ELR (cell line): ENCODE data around the gene KCTD10.

Experiments
- DNase-seq: peaks from one replicate; pipeline ENCODE4 v3.0.0-alpha.2; 2015; ENCODE audit warnings: low read depth

The KCTD10 gene

GRCh38 chr12:109473006-109473405, 4.1 kb downstream of the KCTD10 start:
- DNase-seq, result no peak

GRCh38 chr12:109469517-109469916, 7.6 kb downstream of the KCTD10 start:
- DNase-seq, result no peak

- DNase-seq, result no peak
Observed at GRCh38 chr12:109467978-109468676, 9.0 kb downstream of the KCTD10 start.

- no peak for DNase-seq
Observed at GRCh38 chr12:109466821-109467220, 10.3 kb downstream of the KCTD10 start.

GRCh38 chr12:109466305-109466704, 10.8 kb downstream of the KCTD10 start:
- no peak for DNase-seq

GRCh38 chr12:109464642-109465351, 12.3 kb downstream of the KCTD10 start:
- no peak for DNase-seq

- DNase-seq, result peak; percentile 19
Observed at GRCh38 chr12:109463756-109464155, 13.3 kb downstream of the KCTD10 start.

GRCh38 chr12:109462868-109463692, 14.0 kb downstream of the KCTD10 start:
- DNase-seq, result peak; percentile 92

- DNase-seq, result peak; percentile 91
Observed at GRCh38 chr12:109461846-109462756, 15.0 kb downstream of the KCTD10 start.

GRCh38 chr12:109461049-109461845, 15.9 kb downstream of the KCTD10 start:
- peak; percentile 85 for DNase-seq

GRCh38 chr12:109460538-109460937, 16.6 kb downstream of the KCTD10 start:
- DNase-seq, result no peak

GRCh38 chr12:109459247-109459646, 17.9 kb downstream of the KCTD10 start:
- no peak for DNase-seq

GRCh38 chr12:109458771-109459208, 18.3 kb downstream of the KCTD10 start:
- DNase-seq, result no peak

GRCh38 chr12:109458086-109458485, 19.0 kb downstream of the KCTD10 start:
- DNase-seq, result peak; percentile 58

- no peak for DNase-seq
Observed at GRCh38 chr12:109455706-109456105, 21.4 kb downstream of the KCTD10 start.

GRCh38 chr12:109452489-109452888, 24.6 kb downstream of the KCTD10 start:
- DNase-seq, result no peak

- no peak for DNase-seq
Observed at GRCh38 chr12:109451400-109451799, 25.7 kb downstream of the KCTD10 start.

GRCh38 chr12:109450980-109451379, 26.1 kb downstream of the KCTD10 start:
- DNase-seq, result no peak

- DNase-seq, result no peak
Observed at GRCh38 chr12:109449845-109450532, 27.1 kb downstream of the KCTD10 start.
